Daoy (cell line): ENCODE data around the gene SLC10A1. TPM values are rescaled to one million over a fixed set of nuclear protein-coding genes. Genes with fewer than 3 reads are reported as not detected.
"Not testable (repeated sequence)": the region's sequence is repeated elsewhere in the genome, so short reads cannot be mapped to it uniquely, and the experiment has no call there.

Experiments used
- DNase-seq: peaks from one replicate; pipeline ENCODE4 v3.0.0-alpha.2; 2015; ENCODE audit warnings: low read depth
- total RNA-seq: library from RNA; depleted of rRNA; stranded (reverse); fragments of >200 nt; shearing (Covaris generic); gene quantifications from 2 replicates; pipeline ENCODE4 v1.2.3, GENCODE V29; 2014

The SLC10A1 gene
- total RNA-seq, 1 experiment from 2014 or later: not detected

DNA sequence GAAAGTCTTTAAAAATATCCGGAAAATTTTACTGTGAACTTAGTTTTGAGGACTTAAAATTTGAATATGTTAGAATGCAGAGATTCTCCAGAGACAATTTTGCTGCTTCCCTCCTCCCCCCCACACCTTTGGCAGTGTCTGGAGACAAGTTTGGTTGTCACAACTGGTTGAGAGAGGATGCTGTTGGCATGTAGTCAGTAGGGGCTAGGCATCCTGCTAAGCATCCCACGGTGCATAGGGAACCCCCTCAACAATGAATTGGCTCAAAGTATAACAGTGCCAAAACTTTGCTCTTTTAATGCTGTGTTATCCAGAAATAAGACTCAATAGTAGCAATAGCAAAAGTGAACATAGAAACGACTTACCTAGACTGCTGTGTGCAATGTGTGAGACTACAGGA, 26.5 kb downstream of the SLC10A1 start:
- no peak for DNase-seq

DNA sequence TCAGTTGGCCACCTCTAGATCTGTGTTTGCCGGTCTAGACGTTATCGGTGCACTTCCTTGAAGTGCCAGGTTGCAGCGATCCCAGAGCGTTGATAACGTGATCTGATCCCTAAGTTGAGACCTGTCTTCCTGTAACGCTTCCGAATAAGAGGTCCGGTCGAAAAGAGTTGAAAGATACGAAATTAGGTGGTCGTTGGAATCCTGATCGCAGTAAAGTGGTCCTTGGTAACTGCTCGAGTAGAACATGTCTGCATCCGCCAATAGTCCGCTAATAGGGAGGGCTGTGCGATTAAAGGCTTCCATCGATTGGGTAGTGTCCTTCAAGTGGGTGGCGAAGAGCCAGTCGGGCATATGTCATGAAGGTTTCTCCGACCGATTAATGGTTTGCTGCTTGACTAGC, 27.4 kb downstream of the SLC10A1 start:
- no peak for DNase-seq

DNA sequence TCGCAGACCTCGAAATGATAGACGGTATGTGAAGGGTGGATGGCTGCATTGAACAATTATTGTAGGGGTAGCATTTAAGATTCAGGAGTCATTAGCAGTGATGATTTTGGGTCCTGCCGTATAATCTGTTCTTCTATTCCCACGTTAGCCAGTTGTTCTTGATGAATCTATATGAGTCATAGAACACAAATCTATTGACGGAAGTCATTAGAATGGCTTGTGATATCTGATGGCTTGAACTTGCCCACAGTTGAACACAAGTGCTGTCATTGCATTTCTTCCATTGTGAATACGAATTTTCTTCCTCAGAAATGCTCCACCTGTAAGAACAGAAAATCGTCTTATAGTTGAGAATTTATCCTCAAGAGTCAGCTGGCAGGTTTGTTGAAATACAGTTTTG, 28.2 kb downstream of the SLC10A1 start:
- no peak for DNase-seq

DNA sequence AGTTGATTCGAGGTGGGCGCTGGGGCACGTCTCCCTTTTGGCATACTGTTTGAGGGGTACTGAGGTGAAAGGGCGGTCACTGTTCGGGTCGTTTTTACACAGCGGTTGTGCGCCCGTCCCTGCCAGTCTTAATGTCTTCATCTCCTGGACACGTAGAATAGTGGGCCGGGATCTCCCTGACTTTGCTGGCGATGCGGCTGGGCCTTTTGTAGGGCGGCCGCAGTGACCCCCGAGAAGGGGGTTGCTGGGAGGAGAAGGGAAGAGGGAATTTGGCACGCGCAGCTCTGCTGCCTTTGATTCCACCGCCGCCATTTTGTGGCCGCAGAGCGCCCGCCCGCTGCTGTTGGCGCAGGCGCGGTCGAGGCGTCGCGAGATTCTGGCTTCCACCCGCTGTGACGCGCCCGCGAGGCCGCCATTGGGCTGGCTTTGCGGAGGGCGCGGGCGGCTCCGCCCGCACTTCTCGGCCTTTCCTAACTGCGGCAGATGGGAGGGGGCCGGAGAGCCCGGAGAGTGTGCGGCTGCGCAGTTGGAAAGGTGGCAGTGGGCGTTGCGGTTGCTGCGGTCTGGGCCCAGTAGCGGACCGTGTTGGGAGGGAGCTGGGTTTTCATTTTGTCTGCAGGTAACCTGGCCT, 29.6 kb downstream of the SLC10A1 start:
- DNase-seq: peak; percentile 96

DNA sequence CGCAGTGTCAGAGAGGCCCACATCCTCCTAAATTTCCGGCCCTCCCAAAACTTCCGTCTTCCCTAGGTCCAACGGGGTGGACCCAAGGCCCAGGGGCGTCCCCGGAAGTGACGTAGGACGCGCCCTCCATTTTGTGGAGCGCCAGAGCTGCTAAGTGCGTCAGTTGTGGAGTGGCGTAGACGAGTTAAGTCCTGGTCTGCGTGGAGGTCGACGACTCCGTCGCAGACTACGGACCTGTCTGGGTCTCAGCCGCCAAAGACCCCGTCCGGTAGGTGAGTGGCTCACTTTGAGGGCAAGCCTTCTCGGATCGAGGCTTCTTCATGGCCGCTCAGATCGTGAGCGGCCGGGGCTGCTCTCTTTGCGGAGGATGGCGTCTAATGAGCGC, 30.1 kb downstream of the SLC10A1 start, which contains the start of gene SRSF5:
SRSF5 (plus strand) TSS at position 159 of the 385 bp plus-strand sequence. CDS start 1,015 bp downstream, outside the sequence.
- peak; percentile 99 for DNase-seq

DNA sequence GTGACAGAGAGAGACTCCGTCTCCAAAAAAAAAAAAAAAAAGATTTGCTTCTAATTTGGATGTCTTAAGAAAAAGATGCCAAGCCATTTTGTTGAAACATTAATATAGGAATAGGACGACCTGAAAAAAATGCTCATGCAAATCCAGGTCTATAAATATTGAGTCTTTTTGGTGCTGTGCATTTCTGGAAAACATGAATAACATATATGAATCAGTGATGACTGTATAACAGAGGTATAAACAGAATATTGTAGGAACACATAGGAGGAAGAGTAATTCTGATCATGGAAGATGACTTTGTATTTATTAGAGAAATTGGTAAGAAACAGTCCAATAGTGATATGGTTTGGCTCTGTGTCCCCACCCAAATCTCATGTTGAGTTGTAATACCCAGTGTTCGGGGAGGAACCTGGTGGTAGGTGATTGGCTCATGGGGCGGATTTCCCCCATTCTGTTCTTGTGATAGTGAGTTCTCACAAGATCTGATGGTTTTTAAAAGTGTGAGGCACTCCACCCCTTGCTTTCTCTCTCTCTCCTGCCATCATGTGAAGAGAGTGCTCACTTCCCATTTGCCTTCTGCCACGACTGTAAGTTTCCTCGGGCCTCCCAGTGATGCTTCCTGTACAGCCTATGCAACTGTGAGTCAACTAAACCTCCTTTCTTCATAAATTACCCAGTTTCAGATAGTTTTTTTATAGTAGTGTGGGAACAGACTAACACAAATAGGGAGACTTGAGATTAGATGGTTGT, 33.1 kb downstream of the SLC10A1 start:
- DNase-seq: no peak

DNA sequence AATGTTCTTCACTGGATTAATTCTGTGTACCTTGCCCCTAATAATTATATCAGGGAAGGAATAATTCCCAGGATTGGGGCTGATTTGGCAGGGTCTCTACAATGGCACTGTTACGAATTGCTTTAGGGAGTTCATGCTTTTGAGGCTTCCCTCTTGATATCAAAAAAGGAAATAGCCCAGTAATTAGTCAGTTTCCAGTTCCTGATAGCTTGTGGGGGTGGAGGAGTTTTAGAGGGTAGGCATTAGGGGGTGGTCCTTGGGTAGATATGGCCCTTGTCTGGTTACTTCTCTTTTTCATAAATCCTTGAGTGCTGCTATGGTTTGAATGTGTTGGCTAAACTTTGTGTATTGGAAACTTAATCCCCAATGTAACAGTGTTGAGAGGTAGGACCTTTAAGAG, 36.2 kb downstream of the SLC10A1 start:
- DNase-seq: no peak

DNA sequence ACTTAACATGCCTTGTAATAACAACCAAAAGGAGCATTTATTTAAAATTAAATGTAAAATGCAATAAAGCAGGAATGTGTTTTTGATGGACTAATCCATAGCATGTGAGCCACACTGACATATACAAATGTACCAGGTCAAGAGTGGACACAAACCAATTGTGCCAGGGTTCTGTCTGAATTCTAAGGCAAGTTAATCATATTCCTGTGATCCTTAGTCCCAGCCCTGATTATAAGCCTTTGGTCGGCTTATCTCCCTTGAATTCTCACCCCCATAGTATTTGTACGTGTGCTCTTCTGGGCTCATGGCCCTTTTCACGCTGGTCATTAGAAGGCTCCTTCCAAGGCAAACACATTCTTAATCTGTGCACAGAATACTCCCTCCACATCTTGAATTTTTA, 40.7 kb downstream of the SLC10A1 start:
- DNase-seq: no peak

DNA sequence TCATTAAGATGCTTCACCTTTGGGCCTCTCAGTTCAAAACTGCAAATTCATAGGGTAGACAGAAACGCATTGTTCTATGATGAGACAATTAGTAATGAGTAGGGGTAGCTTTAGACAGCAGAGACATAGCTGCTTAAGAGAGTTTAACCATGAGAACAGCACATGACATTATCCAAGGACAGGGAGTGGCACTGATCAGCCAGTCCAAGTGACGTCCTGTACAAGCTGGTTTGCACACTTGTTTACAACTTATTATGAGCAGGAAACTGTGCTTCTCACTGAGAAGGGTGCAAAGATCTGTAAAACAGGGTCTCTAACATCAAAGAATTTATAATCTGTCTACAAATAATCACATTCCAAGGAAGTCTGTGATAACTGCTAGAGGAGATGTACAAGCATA, 41.3 kb downstream of the SLC10A1 start:
- DNase-seq: no peak

DNA sequence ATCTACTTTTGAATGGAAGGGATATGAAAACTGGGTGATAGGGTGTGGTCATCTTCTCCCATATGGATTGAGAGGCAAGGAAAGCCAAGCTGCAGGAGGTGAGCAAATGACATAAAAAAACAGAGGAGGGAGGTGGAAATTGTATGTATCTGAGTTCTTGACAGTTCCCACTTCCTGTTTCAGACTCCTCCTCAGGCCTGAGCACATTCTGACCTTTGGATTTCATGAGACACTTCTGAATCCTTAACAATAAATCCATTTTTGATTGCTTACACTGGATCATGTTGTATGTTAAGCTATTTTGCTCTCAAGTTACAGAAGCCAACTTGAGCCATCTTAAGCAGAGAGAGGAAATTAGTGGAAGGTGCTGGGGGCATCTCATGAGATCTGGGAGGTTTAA, 41.7 kb downstream of the SLC10A1 start:
- no peak for DNase-seq

DNA sequence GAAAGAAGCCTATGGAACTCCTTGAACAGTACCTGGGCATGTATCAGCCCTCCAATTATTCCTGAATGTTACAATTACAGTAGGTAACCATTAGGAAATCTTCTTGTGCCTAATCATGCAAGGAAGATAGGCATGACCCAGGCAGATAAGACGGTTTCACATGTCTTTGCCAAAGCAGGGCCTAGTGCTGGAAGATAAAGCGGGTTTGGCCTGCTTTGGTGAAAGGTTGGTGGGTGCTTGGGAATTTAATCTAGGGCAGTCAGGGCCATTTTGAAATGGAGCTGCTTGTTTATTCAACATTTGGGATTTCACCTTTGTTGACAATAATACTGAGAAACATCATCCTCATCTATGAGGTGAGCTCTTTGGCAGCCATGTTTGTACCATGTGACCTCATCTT, 42.6 kb downstream of the SLC10A1 start:
- no peak for DNase-seq

DNA sequence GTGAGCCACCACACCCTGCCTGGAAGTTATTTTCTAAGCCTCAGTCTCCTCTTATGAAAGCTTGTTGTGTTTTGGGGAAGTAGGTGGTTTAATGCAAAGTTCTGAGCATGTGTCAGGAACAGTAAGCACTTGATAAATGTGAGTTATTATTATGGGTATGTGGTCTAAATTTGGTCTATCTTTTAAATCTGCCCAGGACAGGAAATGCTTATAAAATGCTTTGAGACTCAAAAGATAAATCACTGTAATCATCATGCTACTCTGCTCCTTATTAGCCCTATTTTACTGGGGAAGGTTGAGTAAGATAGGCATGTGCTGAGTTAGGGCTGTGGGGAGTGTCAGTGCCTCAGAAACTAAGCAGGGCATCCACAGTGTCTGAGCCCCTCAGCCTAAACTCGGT, 43.2 kb downstream of the SLC10A1 start:
- DNase-seq: no peak

DNA sequence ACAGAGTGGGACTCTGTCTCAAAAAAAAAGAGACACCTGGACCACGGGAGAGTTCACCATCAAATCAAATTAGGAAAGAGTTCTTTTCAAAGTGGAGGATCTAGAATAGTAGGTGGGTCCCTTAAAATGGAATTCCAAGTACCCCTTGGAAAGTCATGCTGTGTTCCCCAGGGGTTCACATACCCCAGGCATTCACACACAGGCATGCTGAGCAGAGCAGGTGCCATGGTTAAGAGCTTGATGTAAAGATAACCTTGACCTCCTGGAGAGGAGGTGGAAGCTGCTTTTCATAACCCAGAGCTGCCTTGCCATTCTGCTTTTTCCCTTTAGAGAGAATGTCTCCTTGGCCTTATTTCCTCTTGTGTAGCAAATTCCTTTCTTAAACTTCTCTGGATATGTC, 44.3 kb downstream of the SLC10A1 start:
- no peak for DNase-seq

DNA sequence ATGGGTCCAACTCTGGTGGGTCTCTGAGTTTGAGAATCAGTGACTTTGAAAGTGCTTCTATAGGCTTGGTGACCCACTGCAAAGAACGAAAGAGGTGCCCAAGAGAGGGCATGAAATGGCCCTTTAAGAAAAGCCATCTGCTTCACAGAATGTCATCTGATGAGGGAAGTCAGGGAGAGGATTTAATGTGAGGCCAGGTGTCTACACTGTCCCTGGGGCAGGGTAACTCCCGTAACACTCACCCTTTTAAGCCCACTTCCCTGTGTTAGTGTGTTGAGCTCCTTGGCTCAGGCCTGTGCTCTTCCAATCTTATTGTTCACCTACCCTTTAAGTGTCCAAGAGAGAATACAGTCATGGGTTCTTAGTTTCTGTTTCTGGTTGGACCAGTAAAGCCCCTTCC, 46.5 kb downstream of the SLC10A1 start:
- DNase-seq: no peak

DNA sequence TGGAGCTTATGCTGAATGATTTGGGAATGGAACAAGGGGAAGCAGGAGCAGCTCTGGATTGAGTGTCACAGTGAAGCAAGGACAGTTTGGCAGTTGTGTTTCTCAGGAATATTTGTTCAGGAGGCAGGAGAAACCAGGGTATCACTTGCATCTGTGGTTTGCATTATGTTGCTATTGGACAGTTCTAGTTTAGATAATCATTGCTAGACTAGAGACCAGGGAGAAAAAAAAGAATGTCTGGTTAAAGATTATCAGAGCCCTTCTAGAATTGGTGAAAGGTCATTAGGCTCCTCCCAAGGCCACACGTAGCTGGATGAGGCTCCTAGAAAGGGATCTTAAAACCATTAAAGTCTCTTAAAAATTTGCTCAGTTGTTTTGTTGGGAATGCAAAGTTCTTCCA, 47.1 kb downstream of the SLC10A1 start:
- no peak for DNase-seq

DNA sequence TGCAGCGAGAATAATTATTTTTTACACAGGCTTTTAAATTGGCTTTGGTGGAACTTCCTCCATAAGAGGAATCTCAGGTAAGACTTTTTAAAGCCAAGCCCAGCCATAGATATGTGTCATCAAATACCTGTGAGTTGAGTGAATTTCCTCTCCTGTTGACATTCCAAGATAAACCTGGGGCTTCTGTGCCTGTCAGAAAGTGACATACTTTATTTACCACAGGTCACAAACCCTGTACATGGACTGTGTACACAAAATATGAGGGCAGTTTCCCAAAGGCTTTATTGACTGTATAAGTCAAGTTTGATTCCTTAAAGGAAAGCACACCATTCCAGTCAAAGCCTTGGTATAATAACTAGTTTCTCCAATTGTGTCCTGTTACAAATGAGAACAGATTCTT, 56.0 kb downstream of the SLC10A1 start:
- no peak for DNase-seq

DNA sequence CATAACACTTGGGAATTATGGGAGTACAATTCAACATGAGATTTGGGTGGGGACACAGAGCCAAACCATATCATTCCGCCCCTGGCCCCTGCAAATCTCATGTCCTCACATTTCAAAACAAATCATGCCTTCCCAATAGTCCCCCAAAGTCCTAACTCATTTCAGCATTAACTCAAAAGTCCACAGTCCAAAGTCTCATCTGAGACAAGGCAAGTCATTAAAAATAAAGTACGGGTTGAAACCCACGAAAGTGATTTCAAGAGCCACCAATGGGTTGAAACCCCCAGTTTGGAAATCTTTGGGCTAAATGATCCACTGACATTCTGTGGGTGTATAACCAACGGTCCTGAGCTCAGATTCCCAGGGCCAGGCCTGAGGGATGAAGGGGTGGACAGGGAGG, 60.6 kb downstream of the SLC10A1 start:
- DNase-seq: not testable (repeated sequence)

DNA sequence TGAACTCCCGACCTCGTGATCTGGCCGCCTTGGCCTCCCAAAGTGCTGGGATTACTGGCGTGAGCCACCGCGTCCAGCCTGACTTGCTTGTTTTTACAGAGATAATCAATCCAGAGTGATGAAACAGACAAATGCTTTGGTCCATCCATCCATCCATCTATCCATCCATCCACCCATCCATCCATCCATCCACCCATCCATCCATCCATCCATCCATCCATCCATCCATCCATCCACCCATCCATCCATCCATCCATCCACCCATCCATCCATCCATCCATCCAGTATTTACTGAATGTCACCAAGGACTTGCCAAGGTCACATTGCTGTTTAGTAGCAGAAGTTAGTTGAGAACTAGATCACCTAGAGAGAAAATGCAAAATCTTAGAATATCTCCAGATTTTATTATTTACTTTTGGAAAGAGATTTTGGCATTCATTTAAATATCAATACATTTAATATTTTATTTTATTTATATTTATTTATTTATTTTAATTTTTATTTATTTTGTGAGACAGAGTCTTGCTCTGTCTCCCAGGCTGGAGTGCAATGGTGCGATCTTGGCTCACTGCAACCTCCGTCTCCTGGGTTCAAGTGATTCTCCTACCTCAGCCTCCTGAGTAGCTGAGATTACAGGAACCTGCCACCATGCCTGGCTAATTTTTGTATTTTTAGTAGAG, 65.0 kb downstream of the SLC10A1 start:
- not testable (repeated sequence) for DNase-seq

DNA sequence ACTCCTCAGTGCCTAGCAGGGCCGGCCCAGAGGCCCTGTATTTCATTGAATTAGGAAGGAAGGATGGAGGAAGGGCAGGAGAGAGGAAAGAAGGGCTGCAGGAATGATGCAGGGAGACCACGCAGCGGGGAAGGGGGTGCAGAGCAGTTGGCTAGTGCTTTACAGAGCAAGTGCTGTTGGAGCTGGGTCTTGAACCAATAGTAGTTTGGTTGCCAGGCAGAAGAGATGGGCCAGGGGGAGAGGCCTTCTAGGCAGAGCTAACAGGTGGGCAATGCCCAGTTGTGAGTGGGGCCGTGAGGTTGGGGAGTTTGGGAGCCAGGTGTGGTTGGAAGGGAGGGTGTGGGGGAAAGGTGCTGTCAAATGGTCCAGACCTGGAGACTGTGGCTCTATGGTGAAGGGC, 69.2 kb downstream of the SLC10A1 start:
- DNase-seq: no peak

DNA sequence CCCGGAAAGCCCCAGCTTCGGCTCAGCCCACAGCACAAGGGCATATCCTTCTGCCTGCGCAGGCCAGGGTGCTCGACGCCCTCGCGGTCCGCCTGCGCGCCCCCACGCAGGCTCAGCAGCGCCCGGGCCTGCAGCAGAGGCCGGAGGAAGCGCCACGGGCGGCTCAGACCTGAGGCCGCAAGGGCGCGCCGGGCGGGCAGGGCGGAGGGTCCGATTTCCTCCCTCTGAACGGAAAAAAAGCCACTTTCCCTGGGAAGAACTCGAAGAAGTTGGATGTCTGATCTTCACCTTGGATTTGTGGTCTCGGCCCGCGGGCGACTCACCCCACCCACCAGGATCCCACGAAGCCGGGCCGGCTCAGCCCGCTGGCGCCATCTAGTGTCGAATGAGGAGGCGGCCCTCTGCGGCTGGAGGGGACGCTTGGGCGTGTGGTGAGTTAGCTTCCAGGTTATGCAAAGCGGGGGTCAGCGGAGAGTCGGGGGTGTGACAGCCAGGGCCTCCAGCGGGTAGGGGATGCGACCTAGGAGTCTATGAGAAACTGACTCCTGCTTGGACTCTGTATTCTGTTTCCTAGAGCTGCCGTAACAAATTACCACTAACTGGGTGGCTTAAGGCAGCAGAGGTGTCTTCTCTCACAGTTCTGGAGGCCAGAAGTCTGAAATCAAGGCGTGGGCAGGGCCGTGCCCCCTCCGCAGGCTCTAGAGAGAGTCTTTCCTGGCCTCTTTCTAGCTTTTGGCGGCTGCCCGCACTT, 70.1 kb downstream of the SLC10A1 start:
- peak; percentile 82 for DNase-seq
